M059J (cell line): Measurements from ENCODE around the gene GNAO1. TPM values are rescaled to one million over a fixed set of nuclear protein-coding genes. Genes with fewer than 3 reads are reported as not detected.
A peak's percentile ranks its signal among the peaks of the same experiment; 100 is the strongest.

Source experiments
- DNase-seq: peaks from one replicate; pipeline ENCODE4 v3.0.0-alpha.2; 2012; ENCODE audit warnings: low read depth
- total RNA-seq: library from RNA; depleted of rRNA; stranded (reverse); fragments of >200 nt; shearing (Covaris generic); gene quantifications from 2 replicates; pipeline ENCODE4 v1.2.3, GENCODE V29; 2014; rRNA removed

GNAO1 gene
- 3.2 and 10.9 TPM in 2 replicates for total RNA-seq

GRCh38 chr16:56191156-56191815 is at the start of gene GNAO1:
Gene GNAO1, plus strand, starts transcription at chr16:56191489. Its CDS starts 747 bp downstream, at chr16:56192236.
- DNase-seq: peak; percentile 81

- no peak for DNase-seq
These were observed 47.6 kb upstream of the GNAO1 start for GRCh38 chr16:56143666-56144065.

GRCh38 chr16:56145369-56145768 is 45.9 kb upstream of the GNAO1 start:
- DNase-seq: no peak

GRCh38 chr16:56151621-56152020 is 39.7 kb upstream of the GNAO1 start:
- DNase-seq: no peak

- DNase-seq: no peak
These were observed 29.6 kb upstream of the GNAO1 start for GRCh38 chr16:56161658-56162057.

- DNase-seq: no peak
These were observed 28.2 kb upstream of the GNAO1 start for GRCh38 chr16:56163089-56163488.

GRCh38 chr16:56163938-56164337 is 27.4 kb upstream of the GNAO1 start:
- no peak for DNase-seq

GRCh38 chr16:56164636-56165035 is 26.7 kb upstream of the GNAO1 start:
- no peak for DNase-seq

- DNase-seq: no peak
These were observed 16.9 kb upstream of the GNAO1 start for GRCh38 chr16:56174411-56174810.

GRCh38 chr16:56181401-56181800 is 9.9 kb upstream of the GNAO1 start:
- no peak for DNase-seq

- no peak for DNase-seq
These were observed 8.0 kb upstream of the GNAO1 start for GRCh38 chr16:56183266-56183665.

- DNase-seq: no peak
These were observed 1.1 kb upstream of the GNAO1 start for GRCh38 chr16:56190048-56190676.

- peak; percentile 47 for DNase-seq
These were observed 573 bp upstream of the GNAO1 start for GRCh38 chr16:56190677-56191155.

- peak; percentile 32 for DNase-seq
These were observed 746 bp downstream of the GNAO1 start for GRCh38 chr16:56191835-56192634.

- no peak for DNase-seq
These were observed 1.3 kb downstream of the GNAO1 start for GRCh38 chr16:56192635-56192945.

GRCh38 chr16:56192986-56193945 is 2.0 kb downstream of the GNAO1 start:
- DNase-seq: peak; percentile 15

GRCh38 chr16:56193951-56194726 is 2.9 kb downstream of the GNAO1 start:
- peak; percentile 85 for DNase-seq

- peak; percentile 93 for DNase-seq
These were observed 3.9 kb downstream of the GNAO1 start for GRCh38 chr16:56195151-56195550.

GRCh38 chr16:56196381-56196780 is 5.1 kb downstream of the GNAO1 start:
- no peak for DNase-seq

- no peak for DNase-seq
These were observed 6.1 kb downstream of the GNAO1 start for GRCh38 chr16:56197192-56197992.
